ENCODE data around the gene CTSG. TPM values are rescaled to one million over a fixed set of nuclear protein-coding genes. Genes with fewer than 3 reads are reported as not detected.
"Not testable (repeated sequence)": the region's sequence is repeated elsewhere in the genome, so short reads cannot be mapped to it uniquely, and the experiment has no call there.

CTSG gene
- 1 to 10 TPM in 2 of 4 donors, under 1 TPM in 2; 0.35 to 1.2 (median 0.86) TPM for polyA plus RNA-seq (ENCODE audit: insufficient read length in 4 of 4)

GRCh38 chr14:24576182-24576581 lies at the start of gene CTSG:
CTSG (minus strand) TSS chr14:24576250; CDS start chr14:24576223, 27 bp downstream.
- no peak for DNase-seq (ENCODE audit: low read depth in 4 of 4, low spot score in 3 of 4)

GRCh38 chr14:24613747-24614146 lies 37.7 kb upstream of the CTSG start:
- DNase-seq (ENCODE audit: low read depth in 4 of 4, low spot score in 3 of 4) = no peak

DNA sequence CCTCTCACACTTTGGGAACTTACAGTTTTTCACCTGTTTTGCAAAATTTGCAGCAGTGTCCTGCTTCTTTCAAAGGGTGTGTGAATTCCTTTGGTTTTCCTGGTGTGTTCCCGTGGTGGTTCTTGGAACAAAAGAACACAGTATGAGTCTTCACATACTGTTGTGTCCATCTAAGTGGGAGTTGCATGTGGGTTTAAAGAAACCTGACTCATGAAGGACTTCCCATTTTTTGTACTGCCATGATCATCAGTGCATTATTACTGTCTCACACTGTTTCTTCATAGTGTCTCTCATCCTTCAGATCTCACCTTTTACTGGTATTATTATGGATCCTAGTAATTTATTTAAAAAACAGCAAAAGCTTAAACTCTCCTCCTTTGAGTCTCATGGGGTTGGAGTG lies 37.2 kb upstream of the CTSG start:
- no peak for DNase-seq (ENCODE audit: low read depth in 4 of 4, low spot score in 3 of 4)

DNA sequence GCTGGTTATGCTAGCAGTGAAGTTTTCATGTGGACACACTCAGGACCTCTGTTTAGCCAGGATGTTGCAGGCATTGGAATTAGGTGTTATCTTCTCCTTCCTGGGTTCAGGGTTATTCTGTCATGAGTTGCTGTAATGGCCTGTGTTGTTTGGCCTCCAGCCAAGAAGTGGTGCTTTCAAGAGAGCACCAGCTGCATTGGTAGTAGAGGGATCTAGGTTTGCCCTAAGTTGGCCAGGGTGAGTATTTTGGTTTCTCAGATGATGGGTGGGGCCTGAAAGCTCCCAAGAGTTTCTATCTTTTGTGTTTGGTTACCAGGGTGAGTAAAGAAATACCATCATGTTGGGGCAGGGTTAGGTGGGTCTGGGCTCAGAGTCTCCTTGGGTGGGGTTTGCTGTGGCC lies 36.1 kb upstream of the CTSG start:
- no peak for DNase-seq (ENCODE audit: low read depth in 4 of 4, low spot score in 3 of 4)

- DNase-seq (ENCODE audit: low read depth in 4 of 4, low spot score in 3 of 4) = no peak
Observed at GRCh38 chr14:24609655-24610344, 33.8 kb upstream of the CTSG start, which contains the start of gene GZMH. GZMH (minus strand) TSS chr14:24609685; CDS start chr14:24609613, 72 bp downstream.

DNA sequence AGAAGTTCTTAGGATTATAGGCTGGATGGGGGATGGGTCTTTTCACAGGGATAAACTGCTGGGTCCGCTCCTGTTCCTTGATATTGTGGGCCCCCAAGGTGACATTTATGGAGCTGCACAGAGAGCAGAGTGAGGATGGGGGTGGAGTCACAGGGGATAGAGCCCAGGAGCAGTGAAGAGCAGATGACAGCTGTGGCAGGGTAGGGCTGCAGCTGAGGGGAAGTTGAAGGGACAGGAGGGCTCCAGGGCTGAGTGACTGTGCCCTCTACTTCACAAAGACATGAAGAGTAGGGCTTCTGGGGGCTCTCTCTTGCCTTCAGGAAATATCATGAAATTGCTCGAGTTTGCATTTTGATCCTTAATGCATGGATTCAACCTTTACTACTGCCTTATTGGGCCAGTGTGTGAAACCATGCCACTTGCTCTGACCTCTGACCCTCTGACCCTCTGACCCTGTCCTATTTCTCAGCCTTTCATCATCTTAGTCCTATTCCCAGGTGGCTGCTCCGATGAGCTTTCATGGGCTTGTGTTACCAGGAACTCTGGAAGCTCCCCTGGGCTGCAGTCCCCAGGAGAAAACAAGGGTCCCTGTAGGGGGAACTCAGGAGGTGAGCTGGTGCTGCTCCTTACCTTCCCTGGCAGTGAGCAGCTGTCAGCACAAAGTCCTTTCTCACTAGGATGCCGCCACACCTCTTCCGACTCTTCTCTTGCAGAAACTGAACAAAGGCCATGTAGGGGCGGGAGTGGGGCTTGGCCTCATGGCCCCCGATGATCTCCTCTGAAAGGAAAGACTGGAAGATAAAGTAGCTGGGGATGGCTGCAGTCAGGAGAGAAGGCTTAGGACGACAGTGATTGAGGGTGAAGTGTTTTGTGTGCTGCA lies 31.8 kb upstream of the CTSG start:
- no peak for DNase-seq (ENCODE audit: low read depth in 4 of 4, low spot score in 3 of 4)

GRCh38 chr14:24607081-24607480 lies 31.0 kb upstream of the CTSG start:
- DNase-seq (ENCODE audit: low read depth in 4 of 4, low spot score in 3 of 4) = no peak

DNA sequence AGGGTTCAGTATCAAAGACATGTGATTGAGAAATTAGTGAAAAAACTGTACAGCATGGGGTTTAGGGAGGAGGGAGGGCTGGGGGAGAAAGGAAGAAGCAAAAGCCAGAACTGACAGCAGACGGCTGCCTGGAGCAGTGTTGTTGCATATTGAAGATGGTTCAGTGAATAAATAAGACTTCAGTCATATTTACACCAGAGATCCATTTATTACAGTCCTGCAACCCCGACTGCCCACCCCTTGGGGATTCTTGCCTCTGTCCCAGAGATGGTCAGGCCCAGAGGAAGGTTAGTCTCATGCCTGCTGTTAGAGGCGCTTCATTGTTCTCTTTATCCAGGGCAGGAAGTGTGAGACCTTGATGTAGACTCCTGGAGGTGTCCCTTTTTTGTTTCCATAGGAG lies 30.2 kb upstream of the CTSG start:
- no peak for DNase-seq (ENCODE audit: low read depth in 4 of 4, low spot score in 3 of 4)

DNA sequence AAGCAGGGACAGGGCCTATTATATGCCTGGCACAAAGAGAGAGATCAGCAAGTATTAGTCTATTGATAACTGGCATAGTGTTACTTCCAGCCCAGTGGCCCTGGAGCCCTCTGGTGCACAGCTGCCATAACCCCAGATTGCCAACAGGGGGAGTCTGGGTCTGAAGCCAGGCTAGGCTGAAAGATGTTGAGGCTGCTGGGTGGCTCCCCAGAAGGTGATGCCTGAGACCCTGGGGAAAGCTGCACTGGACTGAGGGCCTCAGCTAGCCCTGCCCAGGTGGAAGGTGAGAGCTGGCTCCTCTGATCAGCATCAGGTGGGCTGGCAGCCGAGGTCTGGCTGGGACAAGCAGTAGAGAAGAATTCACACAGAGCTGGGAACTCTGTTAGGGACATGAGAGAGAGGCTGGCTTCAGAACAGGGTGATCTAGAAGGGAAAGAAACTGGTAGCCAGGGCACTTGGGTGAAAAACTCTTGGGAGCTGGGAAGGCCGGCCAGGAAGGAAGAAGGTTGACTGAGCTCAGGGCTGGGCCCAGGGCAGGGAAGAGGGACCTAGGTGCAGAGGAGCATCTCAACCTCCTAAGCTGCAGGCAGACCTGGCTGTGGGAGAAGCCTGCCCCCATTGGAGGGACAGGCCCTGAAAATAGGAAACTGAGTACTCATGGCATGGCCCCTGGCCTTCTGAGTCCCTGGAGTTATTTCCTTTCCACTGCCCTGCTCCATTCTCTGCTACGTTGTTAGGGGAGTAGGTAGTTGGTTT lies 29.6 kb upstream of the CTSG start:
- no peak for DNase-seq (ENCODE audit: low read depth in 4 of 4, low spot score in 3 of 4)

DNA sequence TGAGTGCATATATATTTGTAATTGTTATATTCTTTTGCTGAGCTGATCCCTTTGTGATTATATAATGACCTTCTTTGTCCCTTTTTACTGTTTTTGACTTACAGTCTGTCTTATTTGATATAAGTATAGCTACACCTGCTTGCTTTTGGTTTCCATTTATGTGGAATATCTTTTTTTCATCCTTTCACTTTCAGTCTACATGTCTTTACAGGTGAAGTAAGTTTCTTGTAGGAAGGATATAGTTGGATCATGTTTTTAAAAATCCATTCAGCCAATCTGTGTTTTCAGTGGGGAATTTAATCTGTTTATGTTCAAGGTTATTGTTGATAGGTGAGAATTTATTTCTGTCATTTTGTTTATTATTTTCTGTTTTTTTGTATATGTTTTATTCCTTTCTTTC lies 21.4 kb upstream of the CTSG start:
- no peak for DNase-seq (ENCODE audit: low read depth in 4 of 4, low spot score in 3 of 4)

DNA sequence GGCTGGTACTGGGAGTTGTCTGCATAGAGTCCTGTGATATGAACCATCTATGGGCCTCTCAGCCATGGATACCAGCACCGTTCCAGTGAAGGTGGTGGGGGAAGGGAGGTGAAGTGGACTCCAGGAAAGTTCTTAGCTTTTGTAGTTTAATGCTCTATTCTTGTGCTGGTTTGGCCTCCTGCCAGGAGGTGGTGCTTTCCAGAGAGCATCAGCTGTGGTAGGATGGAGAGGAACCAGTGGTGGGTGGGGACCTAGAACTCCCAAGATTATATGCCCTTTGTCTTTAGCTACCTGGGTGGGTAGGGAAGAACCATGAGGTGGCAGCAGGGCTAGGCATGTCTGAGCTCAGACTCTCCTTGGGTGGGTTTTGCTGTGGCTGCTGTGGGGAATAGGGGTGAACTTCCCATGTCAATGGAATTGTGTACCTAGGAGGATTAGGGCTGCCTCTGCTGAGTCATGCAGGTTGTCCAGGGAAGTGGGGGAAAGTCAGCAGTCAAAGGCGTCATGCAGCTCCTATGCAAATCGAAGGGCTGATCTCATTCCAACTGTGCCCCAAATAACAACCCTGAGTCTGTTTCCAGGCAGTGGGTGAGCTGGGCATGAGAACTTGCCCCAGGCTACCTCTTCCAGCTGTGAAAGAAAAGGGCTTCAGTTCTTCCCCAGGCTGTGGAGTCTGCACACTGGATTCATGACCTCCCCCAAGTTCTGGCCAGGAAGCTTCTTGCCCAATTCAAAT lies 19.2 kb upstream of the CTSG start:
- DNase-seq (ENCODE audit: low read depth in 4 of 4, low spot score in 3 of 4) = no peak

GRCh38 chr14:24591004-24591403 lies 15.0 kb upstream of the CTSG start:
- not testable (repeated sequence) for DNase-seq (ENCODE audit: low read depth in 4 of 4, low spot score in 3 of 4)

- DNase-seq (ENCODE audit: low read depth in 4 of 4, low spot score in 3 of 4) = not testable (repeated sequence)
Observed at GRCh38 chr14:24584402-24584801, 8.4 kb upstream of the CTSG start.

GRCh38 chr14:24578558-24578957 lies 2.5 kb upstream of the CTSG start:
- DNase-seq (ENCODE audit: low read depth in 4 of 4, low spot score in 3 of 4) = no peak

DNA sequence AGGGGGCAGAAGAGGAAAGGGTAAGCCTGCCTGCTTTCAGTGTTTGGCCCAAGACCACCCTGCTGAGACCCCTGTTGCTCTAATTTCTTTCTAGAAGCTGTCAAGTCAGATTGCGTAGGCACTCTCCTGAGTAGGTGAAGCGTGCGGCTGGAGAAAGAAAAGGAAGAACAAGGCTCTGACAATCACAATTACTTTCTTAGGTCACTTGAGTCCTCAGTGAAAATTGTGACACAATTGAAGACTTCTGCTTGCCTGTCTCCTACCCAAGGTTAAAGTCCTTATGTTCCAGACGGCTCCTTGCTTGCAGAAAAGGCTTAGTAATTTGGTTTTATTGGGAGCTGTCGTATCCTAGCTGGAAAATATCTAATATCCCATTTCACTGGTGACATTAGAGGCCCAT lies 721 bp upstream of the CTSG start:
- no peak for DNase-seq (ENCODE audit: low read depth in 4 of 4, low spot score in 3 of 4)

DNA sequence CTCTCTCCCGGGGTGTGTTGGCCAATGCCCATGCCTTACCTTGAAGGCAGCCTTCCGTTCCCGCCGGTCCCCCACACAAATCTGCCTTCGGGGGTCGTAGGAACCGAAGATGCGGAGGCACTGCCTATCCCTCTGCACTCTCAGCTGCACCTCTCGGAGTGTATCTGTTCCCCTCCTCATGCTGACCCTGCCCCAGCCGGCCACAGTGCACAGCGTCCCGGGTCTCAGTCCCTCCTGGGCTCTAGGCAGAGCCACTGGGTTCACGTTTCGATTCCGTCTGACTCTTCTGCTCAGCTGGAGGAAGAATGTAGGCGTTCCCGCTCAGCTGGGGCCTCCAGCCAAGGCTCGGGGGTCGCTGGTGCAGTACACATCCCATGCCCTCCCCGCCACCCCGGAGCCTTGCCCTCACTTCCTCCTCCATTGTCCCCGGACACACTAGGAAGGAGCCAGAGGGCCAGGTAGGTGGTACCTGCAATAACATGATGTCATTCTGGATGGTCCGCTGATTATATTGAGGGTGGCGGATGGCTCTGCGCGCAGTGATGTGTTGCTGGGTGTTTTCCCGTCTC lies 1.8 kb downstream of the CTSG start:
- DNase-seq (ENCODE audit: low read depth in 4 of 4, low spot score in 3 of 4) = no peak

DNA sequence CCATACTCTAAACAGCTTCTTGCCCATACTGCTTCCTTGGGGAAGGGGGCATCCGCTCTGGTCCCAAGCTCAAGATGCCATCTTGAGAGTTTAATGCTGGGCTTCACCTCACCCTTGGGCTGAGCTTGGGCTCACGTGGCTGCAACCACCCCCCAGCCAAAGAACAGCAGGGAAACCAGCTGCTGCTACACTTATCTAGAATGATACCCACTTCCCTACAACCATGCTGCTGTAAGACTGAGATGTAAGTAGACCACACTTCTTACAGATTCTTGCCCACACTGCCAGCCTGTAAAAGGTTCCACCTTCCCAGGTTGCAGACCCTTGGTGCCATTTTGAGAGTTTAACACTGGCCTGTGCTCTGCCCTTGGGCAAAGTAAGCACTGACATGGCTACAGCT lies 9.7 kb downstream of the CTSG start:
- no peak for DNase-seq (ENCODE audit: low read depth in 4 of 4, low spot score in 3 of 4)

- no peak for DNase-seq (ENCODE audit: low read depth in 4 of 4, low spot score in 3 of 4)
Observed at GRCh38 chr14:24565766-24566165, 10.3 kb downstream of the CTSG start.

- no peak for DNase-seq (ENCODE audit: low read depth in 4 of 4, low spot score in 3 of 4)
Observed at GRCh38 chr14:24563505-24563904, 12.5 kb downstream of the CTSG start.

GRCh38 chr14:24556756-24557155 lies 19.3 kb downstream of the CTSG start:
- no peak for DNase-seq (ENCODE audit: low read depth in 4 of 4, low spot score in 3 of 4)
